GM19099 (cell line): ENCODE measurements around the gene CDK4.

Experiments used
- POLR2A ChIP-seq: IDR thresholded peaks from 3 replicates; pipeline ENCODE4 v1.6.1; 2011; ENCODE audit warnings: low read depth; ENCODE audit not compliant: insufficient read length; ENCODE audit errors: extremely low read depth

CDK4 gene

GRCh38 chr12:57754411-57755193 lies 2.5 kb upstream of the CDK4 start, which contains the start of gene MARCHF9:
MARCHF9 (plus strand) TSS chr12:57755103; CDS start chr12:57755529, 426 bp downstream.
- TF ChIP-seq POLR2A = no peak

- no peak for TF ChIP-seq POLR2A
Observed at GRCh38 chr12:57753756-57754337, 1.7 kb upstream of the CDK4 start.

DNA sequence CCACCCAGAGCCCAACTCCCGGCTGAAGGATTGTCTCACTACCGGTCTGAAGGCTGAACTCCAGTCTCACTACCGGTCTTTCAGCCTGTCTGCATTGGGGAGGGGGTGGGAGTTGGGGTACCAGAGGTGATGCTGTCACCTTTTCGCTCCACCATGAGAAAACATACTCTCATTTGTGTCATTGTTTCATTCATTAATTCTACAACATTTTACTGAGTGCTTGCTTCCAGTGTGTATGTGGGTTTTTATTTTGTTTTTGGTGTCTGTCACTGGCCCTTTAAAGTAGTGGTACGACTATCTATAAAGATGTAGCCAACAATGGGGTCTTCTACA lies 524 bp upstream of the CDK4 start:
- TF ChIP-seq POLR2A = no peak

DNA sequence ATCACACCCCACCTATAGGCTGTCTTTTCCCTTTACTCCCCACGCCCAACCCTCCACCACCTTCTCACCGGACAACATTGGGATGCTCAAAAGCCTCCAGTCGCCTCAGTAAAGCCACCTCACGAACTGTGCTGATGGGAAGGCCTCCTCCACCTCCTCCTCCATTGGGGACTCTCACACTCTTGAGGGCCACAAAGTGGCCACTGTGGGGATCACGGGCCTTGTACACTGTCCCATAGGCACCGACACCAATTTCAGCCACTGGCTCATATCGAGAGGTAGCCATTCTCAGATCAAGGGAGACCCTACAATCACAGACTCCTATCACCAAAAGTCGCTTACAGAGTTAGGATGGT lies 700 bp downstream of the CDK4 start:
- no peak for TF ChIP-seq POLR2A

DNA sequence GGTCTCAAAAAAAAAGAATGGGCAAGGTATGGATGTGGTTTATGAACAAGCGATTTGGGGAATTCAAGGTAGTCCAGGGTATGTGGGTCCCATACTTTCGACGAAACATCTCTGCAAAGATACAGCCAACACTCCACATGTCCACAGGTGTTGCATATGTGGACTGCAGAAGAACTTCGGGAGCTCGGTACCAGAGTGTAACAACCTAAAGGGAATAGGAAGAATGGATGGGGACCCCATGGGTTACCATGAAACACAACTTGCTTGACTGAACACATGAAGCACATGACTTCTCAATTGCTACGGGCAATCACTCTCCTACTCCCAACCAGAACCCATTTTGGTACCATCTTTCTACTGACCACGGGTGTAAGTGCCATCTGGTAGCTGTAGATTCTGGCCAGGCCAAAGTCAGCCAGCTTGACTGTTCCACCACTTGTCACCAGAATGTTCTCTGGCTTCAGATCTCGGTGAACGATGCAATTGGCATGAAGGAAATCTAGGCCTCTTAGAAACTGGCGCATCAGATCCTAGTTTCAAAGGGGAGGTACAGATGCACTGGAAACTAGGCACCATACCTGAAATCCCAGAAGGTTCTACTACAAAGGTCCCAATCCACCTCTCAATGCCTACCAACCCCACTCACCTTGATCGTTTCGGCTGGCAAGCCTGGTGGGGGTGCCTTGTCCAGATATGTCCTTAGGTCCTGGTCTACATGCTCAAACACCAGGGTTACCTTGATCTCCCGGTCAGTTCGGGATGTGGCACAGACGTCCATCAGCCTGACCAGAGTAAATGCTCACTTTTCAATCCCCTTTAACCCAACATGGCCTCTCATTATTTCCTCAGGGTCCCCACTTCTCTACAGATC lies 1.3 kb downstream of the CDK4 start:
- peak; percentile 33 for TF ChIP-seq POLR2A

DNA sequence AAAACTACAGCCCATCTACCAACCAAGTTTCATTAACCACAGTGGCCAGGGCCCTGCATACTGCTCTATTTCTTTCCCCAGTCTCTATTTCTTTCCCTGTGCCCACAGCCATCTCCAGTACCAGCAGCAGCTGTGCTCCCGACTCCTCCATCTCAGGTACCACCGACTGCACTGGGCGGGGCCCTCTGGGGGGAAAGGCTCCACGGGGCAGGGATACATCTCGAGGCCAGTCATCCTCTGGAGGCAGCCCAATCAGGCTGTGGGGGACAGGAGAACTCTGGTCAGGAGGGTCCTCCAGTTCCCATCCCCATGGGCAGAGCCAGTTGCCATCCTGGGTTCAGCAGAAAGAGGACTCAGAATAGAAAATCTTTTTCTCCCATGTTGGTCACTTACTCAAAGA lies 3.0 kb downstream of the CDK4 start:
- TF ChIP-seq POLR2A = no peak

DNA sequence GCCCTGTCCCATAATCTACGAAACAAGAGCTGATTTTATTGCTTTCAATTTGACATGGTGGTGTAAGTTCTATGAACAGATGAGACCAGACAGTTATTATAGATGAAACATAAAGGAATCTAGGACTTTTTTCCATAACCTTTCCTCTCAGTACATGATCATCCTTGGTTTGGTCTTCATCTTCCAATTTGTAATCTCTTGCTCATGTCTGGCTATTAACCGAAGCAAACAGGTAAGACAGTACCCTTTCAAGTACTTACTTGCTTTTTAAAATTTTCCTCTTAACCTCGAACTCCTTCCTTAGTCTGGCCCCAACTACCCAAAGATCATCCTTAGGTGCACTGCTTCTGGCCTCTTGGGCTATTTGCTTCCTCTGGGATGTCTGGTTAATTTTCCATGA lies 6.1 kb downstream of the CDK4 start:
- TF ChIP-seq POLR2A = no peak

DNA sequence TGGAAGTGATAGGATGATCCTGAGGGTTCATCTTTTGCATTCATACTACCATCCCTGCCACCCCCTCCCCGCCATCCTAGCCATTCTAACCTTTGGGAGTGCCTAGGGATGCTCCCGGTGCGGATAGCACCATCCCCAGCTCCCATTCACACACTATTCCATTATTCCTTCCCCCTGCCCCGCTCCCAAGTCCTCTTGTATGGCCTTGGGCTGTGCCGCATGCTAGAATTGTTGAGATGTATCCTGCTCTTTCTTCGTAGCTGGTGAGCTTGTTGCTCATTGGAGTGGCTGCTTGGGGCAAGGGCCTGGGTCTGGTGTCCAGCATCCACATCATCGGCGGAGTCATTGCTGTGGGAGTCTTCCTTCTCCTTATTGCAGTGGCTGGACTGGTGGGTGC lies 6.6 kb downstream of the CDK4 start:
- TF ChIP-seq POLR2A = no peak

DNA sequence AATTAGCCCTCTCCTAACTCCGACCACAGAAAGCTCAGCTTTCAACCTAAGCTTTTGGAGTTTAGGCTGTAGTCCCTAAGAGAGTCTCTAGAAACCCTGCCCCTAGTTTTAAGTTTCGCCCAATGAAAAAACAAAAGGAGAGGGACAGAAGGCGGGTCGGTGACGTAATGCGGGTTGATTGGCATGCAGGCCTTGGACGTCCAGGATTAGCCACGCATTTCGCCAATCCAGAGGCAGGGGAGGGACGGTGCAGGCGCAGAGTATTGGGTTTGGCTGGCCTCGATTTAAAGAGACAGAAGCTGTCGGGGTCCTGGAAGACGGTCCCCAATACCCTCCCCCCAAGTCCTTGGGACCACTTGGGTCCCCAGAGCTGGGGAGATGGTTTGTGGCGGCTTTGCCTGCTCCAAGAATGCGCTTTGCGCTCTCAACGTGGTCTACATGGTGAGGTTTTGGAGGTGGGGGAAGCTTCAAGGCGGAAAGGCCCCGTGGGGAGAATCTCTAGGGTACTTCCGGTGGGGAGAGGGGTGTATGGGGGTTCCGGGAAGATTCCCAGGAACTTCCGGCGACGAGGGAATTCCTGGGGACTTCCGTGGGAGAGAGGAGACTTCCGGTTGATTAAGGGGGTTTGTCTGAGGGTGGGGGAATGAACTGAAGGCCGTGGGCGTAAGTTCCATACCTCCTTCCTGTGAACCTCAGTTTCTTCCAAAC lies 7.2 kb downstream of the CDK4 start, which contains the start of gene TSPAN31:
Gene TSPAN31 (plus strand): TSS at position 263 of the 708 bp plus-strand sequence. CDS start 116 bp downstream, at position 379.
- TF ChIP-seq POLR2A = peak; percentile 58

- no peak for TF ChIP-seq POLR2A
Observed at GRCh38 chr12:57744194-57744776, 7.8 kb downstream of the CDK4 start.

DNA sequence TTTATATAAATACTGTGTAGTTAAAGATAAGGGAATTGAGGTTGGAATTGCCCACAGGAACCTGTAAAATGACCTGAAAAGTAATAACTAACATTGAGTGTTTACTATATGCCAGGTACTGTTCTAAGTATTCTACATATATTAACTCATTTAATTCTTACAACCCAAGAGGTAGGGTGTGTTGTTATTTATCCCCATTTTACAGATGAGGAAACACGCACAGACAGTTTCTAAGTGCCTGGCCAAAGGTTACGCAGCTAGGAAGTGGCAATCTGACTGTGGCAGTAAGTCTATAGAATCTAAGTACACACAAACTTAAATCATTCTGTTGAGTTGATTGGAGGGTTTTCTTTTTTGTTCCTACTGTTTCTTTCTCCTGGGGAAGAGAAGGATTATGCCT lies 8.3 kb downstream of the CDK4 start:
- TF ChIP-seq POLR2A = no peak

DNA sequence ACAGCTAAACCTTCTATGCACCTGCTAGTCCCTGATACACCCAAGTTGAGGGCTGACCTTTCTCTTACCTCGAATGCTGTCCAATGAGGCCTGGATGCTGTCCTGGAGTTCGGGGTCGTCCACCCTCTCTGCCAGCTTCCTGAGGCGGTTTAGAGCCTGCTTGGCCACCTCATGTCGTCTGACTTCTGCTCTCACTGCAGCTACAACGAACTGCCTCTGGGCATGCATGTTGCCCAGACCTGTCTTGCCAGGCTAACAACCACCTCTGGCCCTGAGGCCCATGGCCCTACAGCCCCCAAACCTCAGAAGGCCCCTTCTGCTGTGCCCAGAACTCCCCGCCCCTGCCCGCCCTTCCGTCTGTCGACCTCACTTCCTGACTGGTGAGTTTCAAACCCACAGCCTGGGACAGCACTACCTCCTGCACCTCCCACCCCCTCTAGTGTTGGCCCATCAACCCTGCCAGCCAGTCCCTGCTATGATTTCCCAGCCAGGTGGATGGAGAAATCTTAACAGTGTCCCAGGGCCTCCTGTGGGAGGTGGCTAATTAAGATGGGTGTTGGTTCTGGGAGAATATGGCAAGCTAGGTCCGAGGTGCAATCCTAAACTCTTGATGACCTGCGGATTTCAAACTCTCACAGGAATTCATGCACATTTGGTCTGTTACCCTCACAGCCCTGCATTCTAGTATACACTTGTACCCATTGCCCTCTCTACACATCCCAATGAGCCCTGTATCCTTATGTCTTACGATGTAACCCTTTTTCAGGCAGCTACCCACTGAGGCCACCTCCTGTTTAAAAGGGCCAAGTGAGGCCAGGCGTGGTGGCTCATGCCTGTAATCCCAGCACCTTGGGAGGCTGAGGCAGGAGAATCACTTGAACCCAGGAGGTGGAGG lies 10.0 kb downstream of the CDK4 start:
- peak; percentile 55 for TF ChIP-seq POLR2A

GRCh38 chr12:57741413-57741789 lies 10.7 kb downstream of the CDK4 start:
- no peak for TF ChIP-seq POLR2A
